Measurements from ENCODE around the gene CCDC40. TPM values are rescaled to one million over a fixed set of nuclear protein-coding genes. Genes with fewer than 3 reads are reported as not detected.
A peak's percentile ranks its signal among the peaks of the same experiment; 100 is the strongest.

CCDC40 gene
- total and polyA plus RNA-seq, 10 of the 15 experiments (the other 5 are each of a cell fraction or from before 2014, with no cell fraction given), result 0.06 to 0.10 TPM; not detected in 8

- TF ChIP-seq GATAD2B (conservative IDR thresholded peaks at IDR 0.05; ENCODE audit: low read depth), result no peak
- TF ChIP-seq SIX5 (IDR thresholded peaks at IDR 0.05; ENCODE audit: low read depth, low read length, severe bottlenecking), result no peak
- TF ChIP-seq IKZF1 (conservative IDR thresholded peaks at IDR 0.05), result no peak
- TF ChIP-seq PBX3 (IDR thresholded peaks at IDR 0.05; ENCODE audit: insufficient replicate concordance, low read depth, low read length), result no peak
- no peak for TF ChIP-seq CHD4 (IDR thresholded peaks at IDR 0.05)
- TF ChIP-seq ESRRA (IDR thresholded peaks at IDR 0.05; ENCODE audit: low read length), result no peak
Observed at GRCh38 chr17:80081596-80081995, 45.2 kb downstream of the CCDC40 start (continued).

- in situ Hi-C loops (cut with MboI), result no loop called here
- no peak overlapping the region for H3K4me2 ChIP-seq (ENCODE audit: control insufficient read depth, insufficient read depth)
- no peak overlapping the region for H3K9ac ChIP-seq (ENCODE audit: control insufficient read depth, insufficient read depth, low read length)
- H3K27me3 ChIP-seq (replicated peaks in 1 of 2; ENCODE audit: control insufficient read depth in 2 of 2, insufficient read depth in 2 of 2, low read length in 1 of 2), result no peaks in the 10 kb centered on the region; a peak in 1 of 4 replicates
- SMC1A ChIA-PET (ENCODE audit: uncharacterized antibody, unreplicated experiment), result no interaction called here
- FAIRE-seq (peak; percentile 52), ATAC-seq (peak; percentile 63), DNase-seq (ENCODE audit: low read depth, low spot score) (no peak)
- H3K4me1 ChIP-seq (ENCODE audit: control insufficient read depth, insufficient read depth, low read length), result no peaks in the 10 kb centered on the region
- H3K9me3 ChIP-seq (replicated peaks; ENCODE audit: control insufficient read depth, insufficient read depth, low read length), result no peaks in the 10 kb centered on the region
- 20% methylated on average over 20 of the region's 20 CpGs for WGBS (ENCODE audit: insufficient coverage, insufficient replicate concordance, low lambda C conversion rate, missing lambda C conversion rate)
- no peaks in the 10 kb centered on the region for H3K79me2 ChIP-seq (ENCODE audit: control insufficient read depth, insufficient read depth, low read length)
- intact Hi-C loops (cut with micrococcal nuclease; ENCODE audit: unreplicated experiment), result no loop called here
- no TSS peak for BruUV-seq (replicated peaks)
- H3K36me3 ChIP-seq (ENCODE audit: control insufficient read depth in 2 of 2, insufficient read depth in 2 of 2, low read length in 1 of 2), result no peaks in the 10 kb centered on the region
- 0 out of 2 replicates have a peak, but pooled peaks cover 2% of the 10 kb centered on the region for H4K20me1 ChIP-seq (ENCODE audit: control insufficient read depth, insufficient read depth)
- CTCF ChIA-PET, result interaction anchor here (0.6 to 3.1 kb wide), 8 partner anchors 11 to 73 kb away, joined by 3 to 9 read pairs (median 3); partner anchors contain the start of gene GAA
- POLR2A ChIA-PET, result no interaction called here
- H3K27ac ChIP-seq (ENCODE audit: control insufficient read depth, insufficient read depth), result no peak overlapping the region
- TF ChIP-seq SREBF2 (IDR thresholded peaks at IDR 0.05; ENCODE audit: low read length) (no peak), CTCF (IDR thresholded peaks at IDR 0.05 in 2 of 3, conservative IDR thresholded peaks at IDR 0.05 in 1 of 3; ENCODE audit: control insufficient read depth in 2 of 3, extremely low read depth in 1 of 3, insufficient read depth in 1 of 3, low read depth in 3 of 3, low read length in 3 of 3) (peak; percentile 62 to 83 (median 66)), ZBTB4 (CRISPR knock-in tag; IDR thresholded peaks at IDR 0.05) (no peak), SMC3 (IDR thresholded peaks at IDR 0.05; ENCODE audit: borderline replicate concordance, low read length) (peak; percentile 40), RAD21 (IDR thresholded peaks at IDR 0.05; ENCODE audit: insufficient read depth, low read depth, low read length) (peak; percentile 71)
- H3K4me3 ChIP-seq, result no peak overlapping the region
- no peak overlapping the region for H2AFZ ChIP-seq (ENCODE audit: control insufficient read depth, low read depth, low read length)
- RAD21 ChIA-PET (ENCODE audit: unreplicated experiment), result interaction anchor here (1.6 kb wide), 1 partner anchor 113 kb away, joined by 3 read pairs; no protein-coding TSS in a partner anchor
Observed at GRCh38 chr17:80082403-80083135, 46.1 kb downstream of the CCDC40 start.
